SK-N-SH (cell line): ENCODE results near the gene PCED1B. TPM values are rescaled to one million over a fixed set of nuclear protein-coding genes. Genes with fewer than 3 reads are reported as not detected.

Experiments
- CTCF ChIA-PET: fragments of 300-600, 350-600 bp; formaldehyde crosslinking; extraction: SDS; loops from one replicate; lab custom pipeline; 2021; lab: Yijun Ruan, JAX
- POLR2A ChIA-PET: fragments of 350-600 bp; sonication (Branson Sonifier 250); formaldehyde crosslinking; extraction: SDS; loops from one replicate; lab custom pipeline; 2020; ENCODE audit warnings: antibody characterized with exemption, inconsistent platforms; lab: Yijun Ruan, JAX
- DNase-seq: peaks from one replicate; pipeline ENCODE4 v3.0.0; 2012
- H2AFZ ChIP-seq: fragments of 200-600 bp; sonication (generic); 2 replicates; pipeline ENCODE4 v1.8.1; 2016; ENCODE audit warnings: antibody characterized with exemption, mild to moderate bottlenecking, low read depth
- H3F3A ChIP-seq: fragments of 200-600 bp; sonication (generic); replicated peaks from 2 replicates; pipeline ENCODE3; 2016; ENCODE audit warnings: antibody characterized with exemption, mild to moderate bottlenecking; ENCODE audit not compliant: insufficient read depth
- H3K27ac ChIP-seq, 2 experiments: fragments of 200-500 bp in 1 of 2; fragments of 200-600 bp in 1 of 2; sonication (Bioruptor generic) in 1 of 2; sonication (generic), shearing (Covaris generic) in 1 of 2; 2 replicates each; pipeline versions ENCODE4 v1.5.1 to v1.6.1; 2014 to 2016; ENCODE audit warnings: low read depth in 2 of 2, inconsistent platforms in 1 of 2, low read length in 1 of 2, mild to moderate bottlenecking in 1 of 2, mixed read lengths in 1 of 2
- H3K27me3 ChIP-seq: fragments of 200-600 bp; sonication (generic), shearing (Covaris generic); 2 replicates; pipeline ENCODE4 v1.6.1; 2016; ENCODE audit warnings: mixed run types; ENCODE audit not compliant: insufficient read depth
- H3K36me3 ChIP-seq, 2 experiments: fragments of 200-500 bp in 1 of 2; fragments of 200-600 bp in 1 of 2; sonication (Bioruptor generic) in 1 of 2; sonication (generic) in 1 of 2; replicated peaks in 1 of 2; 2 replicates each; pipeline versions ENCODE3 to v1.5.1; 2014 to 2016; ENCODE audit warnings: low read length in 1 of 2, mild to moderate bottlenecking in 1 of 2; ENCODE audit not compliant: insufficient read depth in 2 of 2, control insufficient read depth in 1 of 2
- H3K4me1 ChIP-seq, 2 experiments: fragments of 200-500 bp in 1 of 2; fragments of 200-600 bp in 1 of 2; sonication (Bioruptor generic) in 1 of 2; sonication (generic), shearing (Covaris generic) in 1 of 2; 2 replicates each; pipeline versions ENCODE4 v1.5.1 to v1.6.1; 2014 to 2016; ENCODE audit warnings: low read depth in 1 of 2, low read length in 1 of 2, mixed run types in 1 of 2; ENCODE audit not compliant: insufficient read depth in 2 of 2, control insufficient read depth in 1 of 2
- H3K4me2 ChIP-seq: fragments of 200-600 bp; sonication (generic), shearing (Covaris generic); 2 replicates; pipeline ENCODE4 v1.6.1; 2017; ENCODE audit warnings: mixed run types
- H3K4me3 ChIP-seq, 2 experiments: fragments of 200-500 bp in 1 of 2; fragments of 200-600 bp in 1 of 2; sonication (Bioruptor generic) in 1 of 2; sonication (generic), shearing (Covaris generic) in 1 of 2; 2 replicates each; pipeline versions ENCODE4 v1.5.1 to v1.8.1; 2014 to 2016; ENCODE audit warnings: low read depth in 2 of 2, inconsistent platforms in 1 of 2, low read length in 1 of 2, mild to moderate bottlenecking in 1 of 2, mixed read lengths in 1 of 2, moderate library complexity in 1 of 2
- H3K79me2 ChIP-seq: fragments of 200-600 bp; sonication (generic); 2 replicates; pipeline ENCODE4 v1.8.1; 2017; ENCODE audit warnings: mild to moderate bottlenecking; ENCODE audit not compliant: insufficient read depth
- H3K9ac ChIP-seq: fragments of 200-600 bp; sonication (generic); 2 replicates; pipeline ENCODE4 v1.6.1; 2017; ENCODE audit warnings: mixed run types
- H3K9me2 ChIP-seq: fragments of 200-600 bp; sonication (generic); 2 replicates; pipeline ENCODE4 v1.6.1; 2017; ENCODE audit warnings: mixed run types
- H3K9me3 ChIP-seq: fragments of 200-600 bp; sonication (generic); 2 replicates; pipeline ENCODE4 v1.6.1; 2017; ENCODE audit warnings: mixed run types, mild to moderate bottlenecking, moderate library complexity
- H4K20me1 ChIP-seq: fragments of 200-600 bp; sonication (generic); 2 replicates; pipeline ENCODE4 v1.6.1; 2017; ENCODE audit warnings: mild to moderate bottlenecking, mixed run types; ENCODE audit not compliant: insufficient read depth
- CTCF ChIP-seq: fragments of 200-600 bp; sonication (generic); IDR thresholded peaks from 2 replicates; pipeline ENCODE4 v1.6.1; 2017; ENCODE audit warnings: antibody characterized with exemption, mild to moderate bottlenecking, moderate library complexity
- ELF1 ChIP-seq: IDR thresholded peaks from 2 replicates; pipeline ENCODE4 v1.4.0; 2012
- EP300 ChIP-seq, 2 experiments: IDR thresholded peaks; 2 replicates each; pipeline versions ENCODE4 v1.4.0 to v1.6.1; 2012; ENCODE audit warnings: borderline replicate concordance in 1 of 2, low read depth in 1 of 2, low read length in 1 of 2
- EZH2phosphoT487 ChIP-seq: fragments of 200-600 bp; sonication (generic); IDR thresholded peaks from 2 replicates; pipeline ENCODE4 v1.6.1; 2017; ENCODE audit warnings: low read depth, mixed run types, mild to moderate bottlenecking, antibody characterized with exemption, moderate library complexity, borderline replicate concordance
- FOSL2 ChIP-seq: IDR thresholded peaks from 2 replicates; pipeline ENCODE4 v1.4.0; 2012; ENCODE audit warnings: low read depth, mild to moderate bottlenecking, moderate library complexity, borderline replicate concordance
- FOXJ3 ChIP-seq: sonication (generic); formaldehyde crosslinking; IDR thresholded peaks from 2 replicates; pipeline ENCODE4 v1.5.1; 2020; ENCODE audit warnings: mild to moderate bottlenecking, missing genetic modification reagents
- FOXM1 ChIP-seq: IDR thresholded peaks from 2 replicates; pipeline ENCODE4 v1.4.0; 2012; ENCODE audit warnings: low read depth, mild to moderate bottlenecking
- IRF3 ChIP-seq: fragments of 150-350 bp; IDR thresholded peaks from 2 replicates; pipeline ENCODE4 v1.6.1; 2016; ENCODE audit warnings: mild to moderate bottlenecking, low read depth, low read length
- NRF1 ChIP-seq: IDR thresholded peaks from 2 replicates; pipeline ENCODE4 v1.6.1; 2012; ENCODE audit warnings: low read depth, mild to moderate bottlenecking, low read length
- PBX3 ChIP-seq: IDR thresholded peaks from 2 replicates; pipeline ENCODE4; 2012
- REST ChIP-seq: IDR thresholded peaks from 2 replicates; pipeline ENCODE4 v1.6.1; 2012; ENCODE audit warnings: mild to moderate bottlenecking, low read depth, low read length, moderate library complexity
- RFX5 ChIP-seq: IDR thresholded peaks from 2 replicates; pipeline ENCODE4 v1.6.1; 2012; ENCODE audit warnings: mild to moderate bottlenecking, improper control_type of control experiment, low read length
- RXRA ChIP-seq: IDR thresholded peaks from 2 replicates; pipeline ENCODE4 v1.4.0; 2012; ENCODE audit warnings: low read depth, mild to moderate bottlenecking, borderline replicate concordance
- TEAD4 ChIP-seq: IDR thresholded peaks from 2 replicates; pipeline ENCODE4 v1.4.0; 2012; ENCODE audit warnings: mild to moderate bottlenecking, borderline replicate concordance; ENCODE audit not compliant: insufficient read depth
- USF2 ChIP-seq: fragments of 150-350 bp; IDR thresholded peaks from 2 replicates; pipeline ENCODE4 v1.6.1; 2017; ENCODE audit warnings: antibody characterized with exemption, low read length, low read depth, borderline replicate concordance
- YY1 ChIP-seq: IDR thresholded peaks from 2 replicates; pipeline ENCODE4 v1.4.0; 2012; ENCODE audit warnings: low read depth, mild to moderate bottlenecking
- ZBTB33 ChIP-seq: IDR thresholded peaks from 2 replicates; pipeline ENCODE4 v1.4.0; 2012; ENCODE audit warnings: low read depth, borderline replicate concordance
- WGBS: methylation state at CpG from one replicate; pipeline ENCODE4 v1.1.6; 2017; ENCODE audit warnings: low lambda C conversion rate; 5-methylcytosine and 5-hydroxymethylcytosine counted together
- polyA plus RNA-seq, 3 experiments: library from polyadenylated mRNA; depleted of rRNA; stranded (reverse); fragments of >200 nt; gene quantifications; 2 replicates each; pipeline ENCODE4 v1.2.3, GENCODE V29; 2012

Gene PCED1B
- polyA plus RNA-seq, 1 of the 3 experiments (the other 2 are of a cell fraction) = 0.21 TPM

GRCh38 chr12:47207829-47208248 is 128.4 kb downstream of the PCED1B start:
- H3K9ac ChIP-seq = no peak overlapping the region
- DNase-seq = no peak
- H3K9me3 ChIP-seq = no peaks in the 10 kb centered on the region
- TF ChIP-seq IRF3 (no peak), USF2 (no peak), FOXM1 (no peak), REST (no peak), PBX3 (no peak), RXRA (no peak), EZH2phosphoT487 (no peak), YY1 (no peak), RFX5 (no peak), FOSL2 (no peak), ELF1 (no peak), ZBTB33 (no peak), NRF1 (no peak), EP300 (IDR thresholded peaks at IDR 0.05; ENCODE audit: borderline replicate concordance in 1 of 2, low read depth in 1 of 2, low read length in 1 of 2) (no peak), CTCF (no peak), TEAD4 (no peak), FOXJ3 (CRISPR knock-in tag) (no peak)
- TF ChIP-seq, all 33 proteins: peak for 0
- H3F3A ChIP-seq = no peaks in the 10 kb centered on the region
- H3K27ac ChIP-seq = no peak overlapping the region
- H4K20me1 ChIP-seq = no peaks in the 10 kb centered on the region
- CTCF ChIA-PET = no interaction called here
- no peaks in the 10 kb centered on the region for H3K36me3 ChIP-seq
- POLR2A ChIA-PET = no interaction called here
- H3K9me2 ChIP-seq = no peaks in the 10 kb centered on the region
- 6% methylated on average over 3 of the region's 3 CpGs for WGBS
- no peaks in the 10 kb centered on the region for H3K4me1 ChIP-seq
- peaks cover 37% of the 10 kb centered on the region; the same call in 1 of the 2 replicates for H3K27me3 ChIP-seq
- no peaks in the 10 kb centered on the region for H3K79me2 ChIP-seq
- no peak overlapping the region for H3K4me2 ChIP-seq
- H3K4me3 ChIP-seq = no peak overlapping the region
- no peak overlapping the region for H2AFZ ChIP-seq
